ENCODE results near the gene ADGRA1. TPM values are rescaled to one million over a fixed set of nuclear protein-coding genes. Genes with fewer than 3 reads are reported as not detected.

Gene ADGRA1
- total and polyA plus RNA-seq, 2 donors (not counting 1 experiment from before 2014, with no cell fraction given) = not detected

GRCh38 chr10:133048926-133049325, 38.8 kb upstream of the ADGRA1 start:
- no peaks in the 10 kb centered on the region for H3K36me3 ChIP-seq (ENCODE audit: control insufficient read depth, insufficient read depth, low read length)
- DNase-seq (ENCODE audit: low read depth in 2 of 2) = no peak
- H3K27me3 ChIP-seq (ENCODE audit: control insufficient read depth, insufficient read depth, low read length) = no peaks in the 10 kb centered on the region
- H3K27ac ChIP-seq (ENCODE audit: insufficient read depth, low read length) = no peak overlapping the region
- H3K9ac ChIP-seq (ENCODE audit: insufficient read depth, low read length) = no peak overlapping the region
- H3K4me2 ChIP-seq (ENCODE audit: extremely low read depth, insufficient read depth, low read length) = no peak overlapping the region
- H3K79me2 ChIP-seq (ENCODE audit: control insufficient read depth, insufficient read depth, low read length) = no peaks in the 10 kb centered on the region
- H4K20me1 ChIP-seq (ENCODE audit: control insufficient read depth, extremely low read depth, insufficient read depth, low read length) = no peaks in the 10 kb centered on the region
- no peaks in the 10 kb centered on the region for H3K4me1 ChIP-seq (ENCODE audit: control insufficient read depth, extremely low read depth, insufficient read depth, low read length)
- H3K9me3 ChIP-seq (ENCODE audit: control insufficient read depth, insufficient read depth, low read depth, low read length) = no peaks in the 10 kb centered on the region
- no peak overlapping the region for H3K4me3 ChIP-seq (replicated peaks in 1 of 4; ENCODE audit: control extremely low read depth in 1 of 4, insufficient read depth in 1 of 4, low read depth in 3 of 4, low read length in 4 of 4)
- TF ChIP-seq CTCF (conservative IDR thresholded peaks at IDR 0.05 in 1 of 2, IDR thresholded peaks at IDR 0.05 in 1 of 2; ENCODE audit: low read depth in 1 of 2, low read length in 2 of 2) (no peak), EZH2 (IDR thresholded peaks at IDR 0.05; ENCODE audit: low read length, missing control alignments) (no peak)
- no peak overlapping the region for H2AFZ ChIP-seq (ENCODE audit: low read length)

- Histone ChIP-seq H3K36me3 (ENCODE audit: control insufficient read depth, insufficient read depth, low read length) (no peaks in the 10 kb centered on the region), H3K4me3 (replicated peaks in 1 of 4; ENCODE audit: control extremely low read depth in 1 of 4, insufficient read depth in 1 of 4, low read depth in 3 of 4, low read length in 4 of 4) (no peak overlapping the region), H3K27ac (ENCODE audit: insufficient read depth, low read length) (no peak overlapping the region), H3K9me3 (ENCODE audit: control insufficient read depth, insufficient read depth, low read depth, low read length) (no peaks in the 10 kb centered on the region), H2AFZ (ENCODE audit: low read length) (no peak overlapping the region), H3K4me1 (ENCODE audit: control insufficient read depth, extremely low read depth, insufficient read depth, low read length) (no peaks in the 10 kb centered on the region), H3K9ac (ENCODE audit: insufficient read depth, low read length) (no peak overlapping the region), H4K20me1 (ENCODE audit: control insufficient read depth, extremely low read depth, insufficient read depth, low read length) (no peaks in the 10 kb centered on the region), H3K4me2 (ENCODE audit: extremely low read depth, insufficient read depth, low read length) (no peak overlapping the region), H3K79me2 (ENCODE audit: control insufficient read depth, insufficient read depth, low read length) (no peaks in the 10 kb centered on the region), H3K27me3 (ENCODE audit: control insufficient read depth, insufficient read depth, low read length) (no peaks in the 10 kb centered on the region)
- DNase-seq (ENCODE audit: low read depth in 2 of 2) = no peak
- no peak for TF ChIP-seq CTCF (conservative IDR thresholded peaks at IDR 0.05 in 1 of 2, IDR thresholded peaks at IDR 0.05 in 1 of 2; ENCODE audit: low read depth in 1 of 2, low read length in 2 of 2)
- no peak for TF ChIP-seq EZH2 (IDR thresholded peaks at IDR 0.05; ENCODE audit: low read length, missing control alignments)
These were observed 38.1 kb upstream of the ADGRA1 start for GRCh38 chr10:133049639-133050038.

- no peak for DNase-seq (ENCODE audit: low read depth in 2 of 2)
- Histone ChIP-seq H3K36me3 (ENCODE audit: control insufficient read depth, insufficient read depth, low read length) (no peaks in the 10 kb centered on the region), H3K27me3 (ENCODE audit: control insufficient read depth, insufficient read depth, low read length) (no peaks in the 10 kb centered on the region), H3K79me2 (ENCODE audit: control insufficient read depth, insufficient read depth, low read length) (no peaks in the 10 kb centered on the region), H4K20me1 (ENCODE audit: control insufficient read depth, extremely low read depth, insufficient read depth, low read length) (no peaks in the 10 kb centered on the region), H3K4me1 (ENCODE audit: control insufficient read depth, extremely low read depth, insufficient read depth, low read length) (no peaks in the 10 kb centered on the region), H3K9ac (ENCODE audit: insufficient read depth, low read length) (no peak overlapping the region), H3K4me2 (ENCODE audit: extremely low read depth, insufficient read depth, low read length) (no peak overlapping the region), H2AFZ (ENCODE audit: low read length) (no peak overlapping the region), H3K9me3 (ENCODE audit: control insufficient read depth, insufficient read depth, low read depth, low read length) (no peaks in the 10 kb centered on the region), H3K27ac (ENCODE audit: insufficient read depth, low read length) (no peak overlapping the region), H3K4me3 (replicated peaks in 1 of 4; ENCODE audit: control extremely low read depth in 1 of 4, insufficient read depth in 1 of 4, low read depth in 3 of 4, low read length in 4 of 4) (no peak overlapping the region)
- TF ChIP-seq CTCF (conservative IDR thresholded peaks at IDR 0.05 in 1 of 2, IDR thresholded peaks at IDR 0.05 in 1 of 2; ENCODE audit: low read depth in 1 of 2, low read length in 2 of 2) (no peak), EZH2 (IDR thresholded peaks at IDR 0.05; ENCODE audit: low read length, missing control alignments) (no peak)
These were observed 37.4 kb upstream of the ADGRA1 start for GRCh38 chr10:133050371-133050770.
